DMS 273 treated with DMSO at 0.1 percent for 48 hours (cell line): ENCODE data around the gene ABR.
"Not testable (repeated sequence)": the region's sequence is repeated elsewhere in the genome, so short reads cannot be mapped to it uniquely, and the experiment has no call there.

Experiments used
- DNase-seq: peaks from one replicate; lab custom pipeline; 2025; lab: John Stamatoyannopoulos, UW

Gene ABR

DNA sequence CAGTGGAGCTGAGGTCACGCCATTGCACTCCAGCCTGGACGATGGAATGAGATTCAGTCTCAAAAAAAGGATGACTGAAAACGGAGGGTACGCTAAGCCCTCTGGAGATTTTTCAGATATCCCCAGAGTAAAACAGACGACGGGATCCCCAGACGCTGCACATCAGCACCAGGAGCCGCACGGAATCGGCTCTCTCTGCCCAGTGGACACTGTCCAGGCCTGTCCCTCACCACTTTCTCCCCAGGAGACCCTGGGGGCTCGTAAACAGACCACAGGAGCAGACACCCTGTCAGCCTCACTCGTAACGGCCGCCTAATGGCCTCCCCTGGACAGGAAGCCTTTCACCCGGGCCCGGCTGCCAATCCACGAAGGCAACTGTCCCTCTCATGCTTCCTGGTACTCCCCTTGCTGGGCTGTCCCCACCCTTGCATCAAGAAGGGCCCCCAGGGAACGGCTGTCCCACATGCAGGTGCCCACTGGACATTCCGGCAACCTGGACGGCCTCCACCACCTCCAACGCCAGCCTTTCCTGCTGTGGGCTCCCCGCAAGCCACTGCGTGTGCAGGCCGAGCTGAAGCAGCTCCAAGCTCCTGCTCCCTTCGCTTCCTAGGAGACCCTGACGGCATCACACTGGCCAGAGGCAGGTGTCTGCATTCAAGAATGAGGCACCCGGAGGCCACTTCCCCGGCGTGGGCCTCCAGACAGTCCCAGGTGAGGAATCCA, 108.5 kb downstream of the ABR start:
- no peak for DNase-seq

DNA sequence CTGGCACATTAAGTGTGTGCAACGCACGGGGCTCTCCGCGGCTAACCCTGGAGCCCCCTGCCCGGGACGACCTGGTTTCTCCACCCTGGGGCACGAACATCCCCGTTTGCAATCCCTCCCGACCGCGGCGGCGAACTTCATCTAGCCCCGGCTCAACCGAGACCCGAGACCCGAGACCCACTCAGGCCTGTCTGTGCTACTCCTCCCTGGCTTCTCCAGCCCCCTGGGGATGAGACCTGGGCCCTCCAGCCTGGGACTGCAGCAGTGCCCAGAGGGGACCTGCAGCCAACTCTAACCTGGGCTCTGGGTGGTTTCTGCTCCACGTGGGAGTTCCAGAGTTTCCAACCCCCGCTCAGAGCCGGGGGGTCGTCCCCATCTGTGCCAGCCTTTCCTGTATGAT, 109.4 kb downstream of the ABR start:
- no peak for DNase-seq

DNA sequence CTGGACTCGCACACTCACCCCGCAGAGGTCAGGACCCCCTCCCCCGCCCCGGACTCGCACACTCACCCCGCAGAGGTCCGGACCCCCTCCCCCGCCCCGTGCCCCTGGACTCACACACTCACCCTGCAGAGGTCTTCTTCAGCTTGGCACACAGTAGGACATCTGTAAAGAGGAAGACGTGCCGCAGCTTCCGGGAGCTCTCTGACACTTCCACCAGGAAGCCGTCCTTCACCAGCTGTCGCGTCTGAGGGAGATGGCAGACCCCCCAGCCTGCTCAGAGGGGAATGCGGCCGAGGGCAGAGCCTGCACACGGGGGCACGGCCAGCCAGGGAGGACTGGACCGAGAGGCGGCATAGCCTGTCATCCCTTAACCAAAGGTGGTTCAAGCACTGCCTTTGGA, 109.9 kb downstream of the ABR start:
- DNase-seq = no peak

DNA sequence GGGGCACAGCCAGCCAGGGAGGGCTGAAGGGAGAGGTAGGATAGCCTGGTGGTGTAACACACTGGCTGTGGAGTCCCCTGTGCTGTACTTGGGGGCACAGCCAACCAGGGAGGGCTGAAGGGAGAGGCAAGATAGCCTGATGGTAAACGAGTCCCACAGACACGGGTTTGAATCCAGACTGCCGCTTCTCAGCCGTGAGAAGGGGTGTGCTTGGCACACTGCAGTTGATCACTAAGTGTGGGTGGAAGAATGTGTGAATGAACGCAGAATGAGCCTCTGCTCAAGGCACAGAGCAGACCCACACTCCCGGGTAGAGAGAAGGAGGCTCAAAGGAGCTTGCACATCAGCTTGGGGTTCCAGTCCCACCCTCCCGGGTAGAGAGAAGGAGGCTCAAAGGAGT, 111.4 kb downstream of the ABR start:
- no peak for DNase-seq

DNA sequence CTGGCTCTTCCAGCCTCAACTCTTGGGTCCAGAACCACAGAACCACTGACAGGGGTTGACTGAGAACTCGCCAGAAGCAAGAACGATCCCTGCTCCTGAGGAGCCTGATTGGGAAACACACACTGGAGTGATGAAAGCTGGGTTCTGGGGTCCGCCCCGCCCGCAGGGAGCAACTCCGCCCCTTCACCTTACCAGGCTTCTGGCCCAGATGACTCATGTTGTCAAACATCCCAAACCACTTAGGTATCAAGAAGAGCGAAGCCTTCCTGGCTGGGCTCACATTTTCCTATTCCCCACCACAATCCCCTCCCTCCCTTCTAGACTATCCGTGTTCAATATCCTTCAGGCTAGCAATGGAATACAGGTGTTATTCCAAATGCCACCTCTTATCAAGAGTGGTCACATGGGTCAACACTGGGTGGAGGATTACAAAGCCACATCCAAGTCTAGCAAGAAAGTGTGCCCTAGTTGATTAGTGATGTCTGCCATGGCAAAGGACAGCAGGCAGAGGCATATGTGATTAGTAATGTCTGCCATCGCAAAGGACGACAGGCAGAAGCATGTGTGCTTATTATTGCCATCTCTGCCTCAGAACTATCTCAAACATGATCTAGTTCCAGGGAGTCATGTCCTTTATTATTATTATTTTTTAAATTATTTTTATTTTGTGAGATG, 112.4 kb downstream of the ABR start:
- DNase-seq = no peak

DNA sequence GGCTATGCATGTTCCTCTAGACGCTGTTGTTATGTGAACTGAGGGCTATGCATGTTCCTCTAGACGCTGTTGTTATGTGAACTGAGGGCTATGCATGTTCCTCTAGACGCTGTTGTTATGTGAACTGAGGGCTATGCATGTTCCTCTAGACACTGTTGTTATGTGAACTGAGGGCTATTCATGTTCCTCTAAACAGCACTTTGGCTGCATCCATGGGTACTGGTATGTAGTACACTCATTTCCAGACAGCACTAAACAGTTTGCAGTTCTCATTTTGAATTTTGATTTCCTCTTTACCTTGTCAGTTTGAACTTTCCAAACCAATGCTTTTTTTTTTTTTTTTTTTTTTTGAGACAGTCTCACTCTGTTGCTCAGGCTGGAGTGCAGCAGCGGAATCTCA, 114.4 kb downstream of the ABR start:
- not testable (repeated sequence) for DNase-seq

DNA sequence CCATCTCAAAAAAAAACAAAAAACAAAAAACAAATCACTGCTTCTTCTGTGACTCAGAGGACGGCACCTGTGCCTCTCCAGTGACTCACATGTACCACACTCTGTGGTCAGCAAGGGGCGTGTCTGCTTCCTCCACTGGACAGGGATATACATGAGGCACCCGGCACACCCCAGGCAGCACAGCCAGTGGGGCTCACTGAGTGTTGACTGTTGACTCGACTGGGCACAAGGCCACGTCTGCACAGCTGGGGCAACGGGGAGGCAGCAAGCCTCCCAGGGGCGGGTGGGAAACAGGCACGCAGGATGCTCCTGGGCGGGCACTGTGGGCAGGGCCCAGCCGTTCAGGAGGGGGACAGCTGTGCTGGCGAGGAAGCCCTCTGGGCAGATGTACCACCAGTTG, 118.8 kb downstream of the ABR start:
- DNase-seq = no peak

DNA sequence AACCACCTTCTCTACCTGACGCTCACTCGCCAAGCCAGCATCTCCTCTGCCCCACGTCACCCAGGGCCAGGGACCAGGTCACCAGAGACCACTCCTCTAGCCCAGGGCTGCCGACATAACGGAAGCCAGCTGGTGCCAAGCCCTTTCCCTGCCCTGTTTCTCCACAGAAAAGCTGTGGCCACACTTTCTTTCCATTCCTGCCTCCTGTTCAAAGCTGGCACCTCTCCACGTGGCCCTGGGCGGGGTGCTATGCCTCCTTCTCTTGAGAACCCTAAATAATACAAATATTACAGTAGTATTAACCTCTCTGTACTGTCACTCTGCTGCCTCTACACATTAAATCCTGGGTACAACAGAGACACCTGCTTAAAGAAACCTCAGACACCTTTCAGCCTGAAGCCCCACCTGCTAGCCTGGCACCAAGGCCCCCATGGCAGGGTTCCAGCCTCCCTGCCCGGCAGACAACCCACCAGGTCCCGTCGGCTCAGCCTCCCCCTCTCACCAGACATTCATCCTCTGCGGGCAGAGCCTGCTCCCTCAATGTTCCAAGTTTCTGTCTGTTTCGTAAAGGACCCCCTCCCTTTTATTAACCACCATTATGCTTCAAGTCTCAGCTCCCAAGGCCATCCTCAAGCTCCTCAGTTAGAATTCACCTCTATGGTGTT, 120.5 kb downstream of the ABR start:
- no peak for DNase-seq

DNA sequence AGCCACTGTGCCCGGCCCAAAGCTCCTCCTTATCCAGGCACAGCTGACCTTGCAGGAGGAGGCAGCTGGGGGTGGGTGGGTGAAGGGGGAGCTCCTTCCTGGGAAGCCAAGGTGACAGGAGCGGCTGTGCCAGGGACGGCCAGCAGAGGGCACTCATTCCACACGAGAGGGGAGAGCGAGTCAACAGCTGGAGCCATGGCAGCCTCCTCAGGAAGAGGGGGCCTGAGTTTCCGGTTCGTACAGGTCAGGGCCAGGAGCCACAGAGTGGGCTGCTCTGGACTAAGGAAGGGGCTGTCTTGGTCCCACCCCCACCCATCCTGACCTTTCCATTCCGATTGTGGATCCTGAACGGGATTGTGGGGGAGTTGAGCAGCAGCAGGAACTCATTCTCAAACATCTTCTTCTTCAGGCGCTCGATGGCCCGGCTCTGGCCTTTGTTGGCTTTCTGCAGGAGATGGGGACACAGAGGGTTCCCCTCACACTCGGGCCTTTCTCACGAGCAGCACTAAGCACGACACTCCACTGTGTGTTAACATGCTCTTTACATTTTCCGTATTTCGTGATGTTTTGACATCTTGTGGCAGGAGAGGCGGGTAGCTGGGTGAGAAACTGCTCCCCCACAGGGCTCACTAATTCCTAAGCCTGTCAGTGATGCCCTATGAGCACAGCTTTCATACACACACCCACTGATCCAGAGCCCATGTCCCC, 121.2 kb downstream of the ABR start:
- no peak for DNase-seq

DNA sequence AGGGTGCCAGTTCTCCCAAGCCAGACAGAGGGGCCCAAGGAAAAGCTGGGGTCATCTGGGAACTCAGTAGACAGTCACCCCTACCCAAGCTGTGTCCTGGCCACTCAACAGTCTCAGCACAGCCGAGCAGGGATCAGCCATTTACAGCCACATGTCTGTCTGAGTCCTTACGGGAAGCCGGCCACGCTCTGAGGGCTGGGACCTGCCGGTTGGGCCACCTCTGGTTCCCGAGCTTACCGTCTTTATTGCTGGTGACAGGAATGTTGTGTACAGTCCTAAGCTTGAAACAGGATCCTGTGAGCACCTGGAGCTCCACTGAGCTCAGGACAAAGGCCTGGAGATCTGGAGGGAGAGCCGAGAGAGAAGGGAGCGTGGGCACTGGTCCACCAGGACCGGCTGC, 123.0 kb downstream of the ABR start:
- no peak for DNase-seq

DNA sequence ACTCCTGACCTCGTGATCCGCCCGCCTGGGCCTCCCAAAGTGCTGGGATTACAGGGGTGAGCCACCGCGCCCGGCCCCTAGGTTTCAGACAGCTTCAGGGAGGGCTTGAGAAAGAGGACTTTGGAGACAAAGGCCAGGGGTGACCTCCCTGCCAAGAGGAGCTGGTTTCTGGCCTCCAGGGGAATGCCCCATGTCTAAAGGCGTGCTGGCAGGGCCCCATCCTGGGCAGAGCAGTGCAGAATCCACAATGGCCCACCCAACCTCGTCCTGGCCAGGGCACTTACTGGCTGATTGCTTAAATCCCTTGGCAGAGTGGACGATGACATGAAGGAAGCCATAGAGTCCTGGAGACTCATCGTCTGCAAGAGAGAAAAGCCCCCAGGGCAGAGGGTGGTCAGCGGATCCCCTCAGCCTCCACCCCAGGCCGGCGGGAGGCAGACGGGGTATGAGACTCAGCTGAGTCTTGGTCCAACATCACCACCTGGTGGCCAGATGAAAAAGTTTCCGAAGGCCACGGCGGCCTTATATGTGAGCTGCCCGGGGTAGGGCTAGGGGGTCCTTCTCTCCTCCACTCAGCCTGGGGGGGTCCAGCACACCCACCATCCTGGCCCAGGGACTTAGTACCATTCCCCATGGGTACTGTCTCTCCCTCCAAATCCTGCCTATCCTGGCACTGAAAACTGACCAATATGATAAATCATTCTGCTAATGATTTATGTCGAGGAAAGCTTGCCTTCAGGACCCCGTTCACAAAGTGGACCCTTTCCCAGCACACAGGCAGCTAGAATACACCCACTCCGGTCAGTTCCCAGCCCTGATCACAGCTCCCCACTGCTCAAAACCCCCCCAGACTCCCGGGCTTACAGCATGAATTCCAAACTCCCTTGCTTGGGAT, 123.8 kb downstream of the ABR start:
- no peak for DNase-seq

DNA sequence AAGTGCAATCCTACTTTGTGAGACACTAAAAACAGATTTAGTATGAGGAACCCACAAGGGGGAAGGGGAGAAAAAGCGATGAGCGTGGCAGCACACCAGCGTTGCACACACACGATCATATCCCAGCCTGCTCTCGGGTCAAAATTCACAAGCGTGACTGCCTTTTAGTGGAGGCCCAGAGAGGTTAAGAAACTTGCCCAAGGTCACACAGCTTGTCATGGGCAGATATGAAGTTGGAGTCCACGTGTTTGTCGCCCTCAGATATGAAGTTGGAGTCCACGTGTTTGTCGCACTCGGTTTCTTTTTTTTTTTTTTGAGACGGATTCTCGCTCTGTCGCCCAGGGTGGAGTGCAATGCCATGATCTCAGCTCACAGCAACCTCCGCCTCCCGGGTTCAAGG, 124.5 kb downstream of the ABR start:
- no peak for DNase-seq

DNA sequence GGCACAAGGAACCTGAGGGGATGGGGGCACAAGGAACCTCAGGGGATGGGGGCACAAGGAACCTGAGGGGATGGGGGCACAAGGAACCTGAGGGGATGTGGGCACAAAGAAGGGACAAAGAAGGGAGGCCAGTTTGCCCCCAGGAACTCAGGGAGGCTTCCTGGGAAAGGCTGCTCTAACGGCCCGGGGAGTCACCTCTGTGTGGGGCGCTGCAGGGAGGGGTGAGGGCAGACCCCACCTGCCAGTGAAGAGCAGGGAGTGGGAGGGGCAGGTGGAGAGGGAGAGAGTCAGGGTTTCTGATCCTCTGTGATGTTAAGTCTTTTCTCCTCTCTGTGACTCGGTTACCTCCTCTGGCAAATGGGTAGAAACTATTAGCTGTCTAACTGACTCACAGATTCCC, 125.1 kb downstream of the ABR start:
- no peak for DNase-seq

DNA sequence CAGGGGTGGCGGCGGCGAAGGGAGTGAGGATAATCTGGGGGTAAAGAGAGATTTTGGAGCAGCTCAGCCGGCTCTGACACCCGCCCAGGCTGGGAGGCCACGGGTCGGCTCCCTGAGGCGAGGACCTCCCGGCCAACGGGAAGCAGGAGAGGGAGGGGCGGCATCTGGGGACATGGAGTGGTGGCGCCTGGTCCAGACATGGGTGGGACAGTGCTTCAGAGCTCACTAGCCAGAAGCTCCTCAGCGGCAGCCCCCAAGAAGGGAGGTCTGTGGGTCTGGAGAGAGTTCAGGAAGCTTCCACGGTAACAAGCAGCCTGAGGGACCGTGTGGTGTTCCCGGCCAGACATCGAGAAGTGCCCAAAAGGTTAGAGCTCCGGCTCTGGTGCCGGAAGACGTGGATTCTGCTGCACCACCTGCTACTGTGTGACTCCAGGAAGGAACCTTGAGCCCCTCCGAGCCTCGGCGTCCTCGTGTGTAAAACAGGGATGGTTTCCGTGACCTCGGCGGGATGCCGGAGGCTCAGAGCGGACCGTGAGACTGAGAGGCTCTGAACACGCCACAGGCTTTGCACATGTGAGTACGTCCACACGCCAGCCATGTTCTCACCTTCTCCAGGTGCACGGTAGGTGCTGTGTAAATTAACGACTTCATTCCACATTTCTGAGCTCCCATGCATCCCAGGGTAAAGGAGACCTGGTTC, 126.0 kb downstream of the ABR start:
- no peak for DNase-seq

DNA sequence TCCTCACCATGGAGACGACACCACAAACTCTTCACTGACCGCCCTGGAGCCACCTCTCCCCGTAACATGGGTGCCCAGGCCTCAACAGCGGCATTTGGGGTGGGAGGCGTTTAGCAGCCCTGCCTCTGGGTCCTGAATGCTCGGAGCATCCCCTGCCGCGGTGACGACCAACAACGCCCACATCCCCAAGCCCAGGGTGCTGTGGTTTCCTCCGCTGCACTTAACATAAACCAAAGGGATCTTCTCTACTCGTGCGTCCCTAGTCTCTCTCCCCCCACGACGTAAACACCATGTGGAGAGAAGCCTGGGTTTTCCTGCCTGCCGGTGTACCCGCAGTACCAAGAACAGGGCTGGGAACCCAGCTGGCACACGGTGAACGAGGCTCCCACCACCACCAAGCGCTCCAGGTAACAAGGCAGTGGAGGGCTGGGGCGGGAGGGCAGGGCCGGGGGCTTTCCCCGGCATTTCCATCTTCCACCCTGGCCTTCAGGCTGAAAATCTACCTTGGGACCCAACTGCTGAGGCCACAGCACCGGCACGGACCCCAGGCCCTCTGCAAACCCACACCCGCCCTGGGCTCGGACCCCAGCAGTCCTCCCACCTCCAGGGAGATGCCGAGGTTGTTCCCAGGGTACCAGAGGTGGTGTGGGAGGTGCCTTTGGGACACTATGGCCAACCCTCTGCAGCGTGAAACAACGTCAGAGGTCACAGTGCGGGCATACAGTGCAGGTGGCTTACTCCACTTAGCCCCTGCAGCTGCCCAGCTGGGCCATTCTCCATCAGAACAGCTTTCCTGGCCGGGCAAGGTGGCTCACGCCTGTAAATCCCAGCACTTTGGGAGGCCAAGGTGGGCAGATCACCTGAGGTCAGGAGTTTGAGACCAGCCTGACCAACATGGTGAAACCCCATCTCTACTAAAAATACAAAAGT, 128.5 kb downstream of the ABR start:
- DNase-seq = no peak

DNA sequence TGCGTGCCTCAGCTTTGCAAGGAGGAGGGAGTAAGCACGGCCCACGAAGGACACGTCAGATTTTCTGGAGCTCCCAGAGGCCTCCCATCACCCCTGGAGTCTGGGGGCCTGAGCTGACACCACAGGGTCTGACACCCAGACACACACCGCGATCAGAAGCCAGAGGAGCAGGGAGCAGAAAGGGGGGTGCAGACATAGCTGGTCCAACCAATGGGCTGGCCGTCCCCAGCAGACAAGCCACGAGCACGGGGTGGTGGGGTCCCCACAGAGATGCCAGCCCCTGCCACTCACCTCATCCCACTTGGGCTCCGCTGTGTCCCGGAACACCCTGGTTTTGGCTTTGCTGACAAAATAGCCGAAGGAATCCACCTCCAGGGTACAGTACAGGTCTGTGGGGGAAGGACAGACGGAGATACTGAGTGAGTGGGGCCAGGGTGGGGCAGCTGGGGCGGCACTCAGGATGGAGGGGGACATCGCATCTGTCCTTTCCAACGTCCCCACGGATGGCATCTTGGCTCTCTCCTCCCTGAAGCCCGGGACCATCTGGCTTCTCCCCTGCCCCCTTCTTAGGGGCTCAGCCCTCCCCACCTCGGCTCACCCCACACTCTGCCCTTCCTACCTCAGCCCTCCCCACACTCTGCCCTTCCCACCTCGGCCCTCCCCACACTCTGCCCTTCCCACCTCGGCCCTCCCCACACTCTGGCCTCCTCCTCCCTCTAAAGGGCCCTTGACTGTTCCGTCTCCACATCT, 129.4 kb downstream of the ABR start:
- DNase-seq = no peak

DNA sequence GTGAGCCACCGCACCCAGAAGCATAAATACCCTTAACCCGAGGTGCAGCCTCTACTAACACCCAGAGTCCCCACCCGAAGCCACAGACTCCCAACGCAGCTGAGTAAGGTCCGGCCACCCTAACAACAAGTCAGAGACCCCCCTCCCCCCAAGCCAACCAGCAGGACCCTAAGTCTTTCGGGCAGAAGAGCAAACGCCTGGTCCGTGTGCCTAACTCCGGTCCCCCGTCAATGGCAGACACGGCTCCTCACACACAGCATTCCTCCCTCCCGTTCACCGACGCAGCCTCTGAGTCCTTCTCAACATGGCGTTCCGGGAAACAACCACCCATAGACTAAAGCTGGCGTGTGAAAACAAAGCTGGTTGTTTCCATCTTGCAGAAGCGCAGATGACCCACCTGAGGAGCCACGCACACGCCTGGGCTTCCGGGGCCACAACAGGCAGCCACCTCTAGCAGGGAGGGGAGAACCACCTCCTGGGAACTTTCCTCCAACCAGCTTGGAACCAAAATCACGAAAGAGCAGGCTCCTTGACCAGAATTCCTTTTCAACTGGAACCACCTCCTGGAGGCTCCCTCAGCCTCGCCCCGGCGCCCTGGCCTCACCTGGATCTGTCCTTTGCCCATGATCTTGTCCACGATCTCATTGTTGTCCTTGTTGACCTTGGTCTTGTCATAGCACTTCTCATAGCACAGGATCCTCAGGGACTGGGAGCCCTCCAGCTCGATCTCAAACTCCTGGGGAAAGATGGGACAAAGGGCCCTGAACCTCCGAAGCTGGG, 130.1 kb downstream of the ABR start:
- DNase-seq = no peak

DNA sequence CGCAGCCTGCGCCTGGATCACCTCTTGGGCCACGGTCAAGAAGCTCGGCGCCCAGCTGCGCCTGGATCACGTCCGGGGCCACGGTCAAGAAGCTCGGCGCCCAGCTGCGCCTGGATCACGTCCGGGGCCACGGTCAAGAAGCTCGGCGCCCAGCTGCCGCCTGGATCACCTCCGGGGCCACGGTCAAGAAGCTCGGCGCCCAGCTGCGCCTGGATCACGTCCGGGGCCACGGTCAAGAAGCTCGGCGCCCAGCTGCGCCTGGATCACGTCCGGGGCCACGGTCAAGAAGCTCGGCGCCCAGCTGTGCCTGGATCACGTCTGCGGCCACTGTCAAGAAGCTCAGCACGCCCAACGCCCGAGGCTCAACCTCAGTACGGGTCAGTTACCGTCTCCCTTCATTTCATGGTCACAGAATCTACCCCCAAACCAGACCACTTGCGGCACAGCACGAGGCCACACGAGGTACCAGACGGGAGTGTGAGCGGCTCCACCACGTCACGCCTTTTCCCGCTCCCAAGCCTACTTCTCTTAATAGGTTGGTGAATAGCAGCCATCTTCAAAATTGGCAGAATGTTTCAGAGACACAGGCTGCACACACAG, 131.2 kb downstream of the ABR start:
- DNase-seq = not testable (repeated sequence)
